Right kidney (tissue), 9 donors: ENCODE measurements around the gene RBPJL.

Source experiments
- DNase-seq: peaks from one replicate; pipeline ENCODE4 v3.0.0-alpha.2; 2016
- long read RNA-seq, 8 donors: transcript quantifications; one replicate each; lab custom pipeline, GENCODE V29; 2026

RBPJL gene, protein sequence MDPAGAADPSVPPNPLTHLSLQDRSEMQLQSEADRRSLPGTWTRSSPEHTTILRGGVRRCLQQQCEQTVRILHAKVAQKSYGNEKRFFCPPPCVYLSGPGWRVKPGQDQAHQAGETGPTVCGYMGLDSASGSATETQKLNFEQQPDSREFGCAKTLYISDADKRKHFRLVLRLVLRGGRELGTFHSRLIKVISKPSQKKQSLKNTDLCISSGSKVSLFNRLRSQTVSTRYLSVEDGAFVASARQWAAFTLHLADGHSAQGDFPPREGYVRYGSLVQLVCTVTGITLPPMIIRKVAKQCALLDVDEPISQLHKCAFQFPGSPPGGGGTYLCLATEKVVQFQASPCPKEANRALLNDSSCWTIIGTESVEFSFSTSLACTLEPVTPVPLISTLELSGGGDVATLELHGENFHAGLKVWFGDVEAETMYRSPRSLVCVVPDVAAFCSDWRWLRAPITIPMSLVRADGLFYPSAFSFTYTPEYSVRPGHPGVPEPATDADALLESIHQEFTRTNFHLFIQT
- long read RNA-seq, donor 1, result 0 reads
- long read RNA-seq, donor 2, result 0 reads
- long read RNA-seq, donor 3, result 0 reads
- long read RNA-seq, donor 4, result 0 reads
- long read RNA-seq, donor 5, result 0 reads
- long read RNA-seq, donor 6, result 0 reads
- long read RNA-seq, donor 7, result 0 reads
- long read RNA-seq, donor 8, result 0 reads

DNA sequence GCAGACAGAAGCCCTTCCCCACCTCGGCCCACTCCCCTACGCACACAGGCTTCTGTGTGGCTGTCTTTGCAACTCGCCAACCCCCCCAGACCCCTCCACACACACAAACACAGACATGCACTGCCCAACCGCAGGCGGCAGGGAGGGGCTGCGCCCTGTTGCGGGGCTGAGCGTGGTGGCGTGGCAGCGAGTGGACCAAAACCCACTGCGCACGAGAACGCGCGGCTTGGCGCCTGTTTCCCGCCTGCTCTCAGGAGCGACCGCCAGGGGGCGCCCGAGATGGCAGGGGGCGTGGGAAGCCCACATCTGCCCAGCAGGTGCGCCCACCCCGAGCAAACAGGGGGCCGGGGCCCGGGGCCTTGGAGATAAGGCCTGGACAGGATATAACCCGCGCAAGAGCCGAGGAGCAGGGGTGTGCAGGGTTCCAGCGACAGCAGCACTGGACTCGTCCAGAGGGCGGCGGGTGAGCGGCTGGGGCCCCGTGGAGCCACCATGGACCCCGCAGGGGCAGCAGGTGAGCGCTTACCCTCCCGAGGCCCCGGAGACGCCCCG is at the start of gene RBPJL:
Gene RBPJL, plus strand, starts transcription at position 410 of the 552 bp plus-strand sequence. Its CDS starts 83 bp downstream, at position 493.
- DNase-seq, result no peak

DNA sequence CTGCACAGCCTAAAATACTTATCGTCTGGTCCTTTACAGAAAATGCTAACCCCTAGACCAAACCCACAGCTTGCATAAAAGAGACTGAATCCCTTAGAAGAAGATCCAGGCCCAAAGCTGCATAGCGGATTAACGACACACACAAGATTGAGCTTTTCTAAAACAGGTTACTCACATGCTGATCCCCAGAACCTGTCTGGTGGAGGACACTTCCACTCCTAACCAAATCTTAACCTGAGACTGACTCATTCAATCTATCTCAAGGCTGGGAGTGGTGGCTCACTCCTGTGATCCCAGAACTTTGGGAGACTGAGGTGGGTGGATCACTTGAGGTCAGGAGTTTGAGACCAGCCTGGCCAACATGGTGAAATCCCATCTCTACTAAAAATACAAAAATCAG is 49.5 kb upstream of the RBPJL start:
- no peak for DNase-seq

DNA sequence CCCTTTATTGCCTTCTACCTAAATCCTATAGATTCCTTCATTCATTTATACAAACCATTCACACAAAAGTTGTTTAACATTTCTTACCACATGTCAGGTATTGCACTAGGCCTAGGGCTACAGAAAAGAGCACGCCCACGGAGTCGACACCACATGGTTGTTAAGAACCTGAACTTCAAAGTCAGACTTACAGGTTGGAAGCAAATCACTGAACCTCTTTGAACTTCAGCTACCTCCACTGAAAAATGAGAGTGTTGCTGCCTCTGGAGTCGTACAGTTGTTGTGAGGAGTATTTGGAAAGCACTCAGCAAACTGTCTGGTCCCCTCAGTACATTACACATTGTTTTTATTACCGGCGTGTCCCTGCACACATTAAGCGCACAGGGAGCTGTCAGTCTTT is 48.9 kb upstream of the RBPJL start:
- no peak for DNase-seq

DNA sequence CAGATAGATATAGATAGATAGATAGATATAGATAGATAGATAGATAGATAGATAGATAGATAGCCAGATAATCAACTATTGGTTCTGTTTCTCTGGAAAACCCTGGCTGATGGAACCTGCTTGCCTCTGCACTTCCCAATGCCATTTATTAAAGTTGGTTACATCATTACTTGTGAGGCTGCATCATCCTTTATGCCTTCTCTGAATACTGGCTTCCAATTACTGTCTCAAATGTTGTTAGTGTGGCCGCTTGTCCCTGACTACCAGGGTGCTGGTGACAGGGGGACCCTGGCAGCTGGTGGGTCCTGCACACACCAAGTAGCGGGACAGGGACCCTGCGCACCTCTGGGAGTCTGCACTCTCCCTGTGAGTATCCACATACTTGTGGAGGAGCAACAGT is 48.4 kb upstream of the RBPJL start:
- no peak for DNase-seq

DNA sequence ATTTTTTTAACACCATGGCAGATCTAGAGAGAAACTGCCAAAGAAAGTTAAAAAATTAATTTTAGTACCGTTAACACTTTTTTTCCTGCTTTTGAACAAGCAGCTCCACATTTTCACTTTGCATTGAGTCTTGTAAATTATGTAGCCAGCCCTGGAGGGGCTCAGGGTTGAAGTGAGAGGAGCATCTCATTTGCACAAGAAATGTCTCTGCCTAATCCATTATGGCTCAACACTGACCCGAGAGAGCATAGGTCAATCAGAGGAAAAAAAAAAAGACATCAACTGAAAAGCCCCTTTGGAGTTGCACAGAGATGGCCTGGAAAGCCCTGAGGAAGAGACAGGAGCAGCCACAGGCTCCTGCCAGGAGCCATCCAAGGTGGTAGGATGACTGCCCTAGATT is 48.0 kb upstream of the RBPJL start:
- no peak for DNase-seq

DNA sequence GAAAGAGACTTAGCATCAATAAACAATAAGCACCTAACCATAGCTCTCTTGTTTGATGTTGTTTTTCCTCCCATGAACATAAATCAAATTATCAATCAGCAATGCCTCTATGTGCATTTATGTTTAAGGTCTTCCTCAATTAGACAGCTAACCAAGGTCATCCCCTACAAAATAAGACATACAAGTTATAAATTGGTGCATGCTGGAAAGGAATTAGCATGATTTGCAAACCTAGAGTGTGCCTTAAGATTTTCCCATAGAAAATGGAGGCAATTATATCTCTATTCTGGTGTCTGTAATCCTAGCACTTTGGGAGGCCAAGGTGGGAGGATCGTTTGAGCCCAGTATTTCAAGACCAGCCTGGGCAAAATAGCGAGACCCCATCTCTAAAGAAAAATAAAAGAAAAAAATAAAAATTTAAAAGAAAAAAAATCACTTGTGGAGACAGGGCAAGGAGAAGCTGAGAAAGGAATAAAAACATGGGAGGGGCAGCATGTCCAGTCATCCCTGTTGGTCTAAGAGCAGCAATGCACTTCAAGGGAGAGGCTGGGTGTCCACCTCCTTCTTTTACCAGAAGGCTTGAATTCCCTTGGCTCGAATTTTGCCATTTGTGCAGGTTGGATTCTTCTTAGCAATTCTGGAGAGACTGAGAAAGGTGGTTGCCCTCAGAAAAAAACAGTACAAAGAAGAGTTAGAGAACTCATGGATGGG is 42.9 kb upstream of the RBPJL start:
- no peak for DNase-seq

DNA sequence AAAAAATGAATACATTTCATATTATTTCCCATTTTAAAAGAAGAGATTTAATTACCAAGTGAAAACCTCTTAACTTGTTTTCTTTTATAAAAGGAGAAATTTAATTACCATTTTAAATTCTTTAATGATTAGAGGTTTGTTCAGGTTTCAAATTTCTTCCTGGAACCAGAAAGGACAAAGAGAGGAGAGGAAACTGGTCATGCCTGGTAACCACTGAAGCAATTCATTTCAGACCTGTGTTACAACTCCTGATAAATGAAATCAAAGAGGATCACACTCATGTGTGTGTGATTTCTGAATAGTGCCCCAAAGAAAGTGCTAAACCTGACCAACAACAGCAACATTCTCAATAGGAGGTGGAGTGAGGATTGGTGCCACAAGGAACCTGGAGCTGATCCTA is 39.7 kb upstream of the RBPJL start:
- DNase-seq, result no peak

DNA sequence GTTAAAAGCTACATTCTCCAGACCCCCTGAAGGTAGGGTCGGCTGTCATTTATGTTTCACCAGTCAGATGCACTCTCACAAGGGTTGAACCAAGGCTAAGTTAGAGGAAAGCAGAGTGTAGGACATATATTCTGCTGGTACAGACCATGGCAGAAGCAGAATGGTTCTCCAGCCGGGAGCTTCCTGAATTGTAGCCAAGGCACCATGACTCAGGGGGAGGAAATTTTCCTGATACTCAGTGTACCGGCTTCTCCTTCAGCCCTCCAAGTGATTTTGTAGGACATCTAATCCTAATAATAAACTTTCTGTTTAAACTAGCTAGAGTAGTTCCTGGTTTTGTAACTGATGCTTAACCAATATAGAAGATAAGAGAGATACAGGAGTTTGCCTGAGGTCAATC is 38.1 kb upstream of the RBPJL start:
- no peak for DNase-seq

DNA sequence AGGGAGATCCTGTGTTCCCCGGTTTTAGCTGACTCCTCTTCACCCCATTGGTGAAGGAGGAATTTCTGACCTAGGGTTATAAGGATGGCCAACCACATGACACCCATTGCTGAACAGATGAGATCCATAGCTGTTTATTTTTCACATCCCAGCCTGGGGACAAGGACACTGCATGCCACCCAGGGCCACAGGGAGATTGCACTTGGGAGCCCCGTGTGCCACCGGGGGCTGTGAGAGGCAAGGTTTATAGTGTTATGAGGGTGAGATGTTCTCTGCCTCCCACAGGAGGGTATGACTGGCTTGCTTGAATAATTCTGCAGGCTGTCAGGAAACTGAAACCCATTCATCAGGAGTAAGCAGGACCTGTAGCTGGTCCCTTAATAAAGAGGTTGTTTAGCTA is 37.6 kb upstream of the RBPJL start:
- no peak for DNase-seq

DNA sequence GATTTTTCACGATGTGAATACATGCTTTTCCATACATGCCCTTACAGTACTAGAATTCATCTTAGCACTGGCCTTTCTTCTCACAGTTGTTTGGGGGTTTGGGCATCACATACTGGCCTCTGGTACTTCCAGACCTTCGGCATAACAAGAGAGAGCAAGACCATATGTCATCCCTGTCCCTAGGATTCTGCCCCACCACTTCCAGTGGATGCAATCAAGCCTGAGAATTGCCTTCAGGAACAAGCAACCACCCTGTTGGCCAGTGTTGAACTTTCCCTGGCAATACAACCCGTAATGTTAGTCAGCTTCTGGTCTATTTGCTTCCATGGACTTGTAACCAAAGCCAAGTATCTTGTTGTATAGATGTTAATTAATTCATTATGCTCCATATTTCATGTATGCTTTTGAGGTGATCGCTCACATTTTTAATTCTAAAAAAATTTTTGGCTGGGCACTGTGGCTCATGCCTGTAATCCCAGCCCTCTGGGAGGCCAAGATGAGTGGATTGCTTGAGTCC is 36.8 kb upstream of the RBPJL start:
- DNase-seq, result no peak

DNA sequence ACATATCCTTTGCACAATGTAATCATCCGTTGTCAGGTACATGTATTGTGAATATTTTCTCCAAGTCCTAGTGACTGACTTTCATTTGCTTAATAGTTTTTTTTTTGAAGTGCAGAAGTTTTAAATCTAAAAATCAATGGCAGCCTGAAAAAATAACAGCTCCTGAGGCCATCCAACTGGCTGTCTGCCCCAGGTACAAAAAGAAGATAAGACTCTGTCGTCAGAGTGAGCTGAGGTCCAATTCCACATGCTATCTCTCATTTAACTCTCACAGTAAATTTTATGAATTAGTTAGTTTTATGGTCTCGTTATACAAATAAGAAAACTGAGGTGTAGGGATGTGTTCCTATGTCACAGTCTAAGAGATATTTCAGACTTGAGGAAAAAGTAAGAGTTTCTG is 31.3 kb upstream of the RBPJL start:
- no peak for DNase-seq

DNA sequence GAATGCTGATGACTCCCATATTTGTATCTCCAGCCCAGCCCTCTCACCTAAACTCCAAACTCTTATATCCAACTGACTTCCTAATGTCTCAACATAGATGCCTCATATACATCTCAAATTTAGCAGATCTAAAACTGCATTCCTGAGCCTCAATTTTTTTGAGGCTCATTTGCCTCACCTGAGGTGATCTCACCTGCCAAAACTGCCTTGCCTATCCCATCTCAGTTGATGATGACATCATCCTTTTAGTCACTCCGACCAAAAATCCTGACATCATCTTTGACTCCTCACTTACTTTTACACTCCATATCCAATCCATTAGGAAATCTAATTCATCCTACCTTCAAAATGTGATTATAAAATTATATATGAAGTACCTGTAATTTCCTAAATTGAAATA is 26.6 kb upstream of the RBPJL start:
- no peak for DNase-seq

DNA sequence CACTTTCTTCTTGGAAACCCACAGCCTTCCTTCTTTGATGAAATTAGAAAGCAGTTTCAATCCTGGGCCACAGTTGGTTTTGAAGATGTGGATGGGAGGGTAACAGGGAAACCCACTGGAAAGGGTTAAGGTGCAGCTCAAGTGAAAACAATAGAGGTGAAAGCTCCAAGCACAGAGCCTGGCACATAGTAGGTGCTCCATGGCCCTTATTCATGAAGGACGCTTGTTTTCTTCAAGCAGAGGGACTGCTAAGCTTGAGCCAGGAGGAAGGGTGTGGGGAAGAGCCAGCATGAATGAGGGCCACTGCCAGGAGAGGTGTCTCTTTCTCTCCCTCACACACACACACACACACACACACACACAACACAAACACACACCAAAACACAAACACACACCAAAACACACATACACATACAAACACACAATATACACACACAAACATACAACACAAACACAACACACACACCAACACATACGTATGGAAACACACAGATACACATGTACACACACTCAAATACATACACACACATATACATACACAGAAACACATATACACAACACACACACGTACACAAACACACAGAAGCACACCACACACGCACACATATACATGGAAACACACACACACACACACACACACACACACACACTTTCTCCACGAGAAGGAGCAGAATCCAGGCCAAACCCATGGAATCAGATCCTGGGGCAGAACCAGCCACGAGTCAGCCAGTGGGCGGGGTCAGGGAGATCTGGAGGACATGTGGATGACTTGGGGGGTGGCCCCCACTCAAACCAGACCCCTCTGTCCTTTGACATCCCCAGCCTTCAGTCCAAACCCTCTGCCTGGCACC is 23.7 kb upstream of the RBPJL start:
- DNase-seq, result no peak

DNA sequence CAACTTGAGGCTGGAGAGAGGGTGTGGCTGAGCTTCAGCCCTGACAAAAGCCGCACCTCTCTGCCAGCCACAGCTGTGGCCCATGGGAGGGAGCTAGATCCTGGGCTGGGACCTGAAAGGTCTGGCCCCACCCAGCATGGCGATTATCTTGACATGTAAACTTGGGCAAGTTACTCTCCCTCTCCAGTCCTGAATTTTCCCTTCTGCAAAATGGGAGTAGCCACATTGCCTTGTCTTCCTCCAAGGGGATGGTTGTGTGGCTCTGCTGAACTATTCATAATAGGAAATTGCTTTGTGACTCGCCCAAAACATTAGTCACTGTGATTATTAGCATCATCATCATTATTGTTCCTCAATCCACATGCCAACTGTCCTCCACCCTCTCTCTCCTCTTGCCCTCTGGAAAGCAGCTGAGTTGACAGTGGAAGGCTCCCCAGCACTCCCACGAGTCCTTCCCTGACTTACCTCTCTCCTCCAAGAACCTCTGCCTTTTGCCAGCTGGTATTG is 23.0 kb upstream of the RBPJL start:
- DNase-seq, result no peak

DNA sequence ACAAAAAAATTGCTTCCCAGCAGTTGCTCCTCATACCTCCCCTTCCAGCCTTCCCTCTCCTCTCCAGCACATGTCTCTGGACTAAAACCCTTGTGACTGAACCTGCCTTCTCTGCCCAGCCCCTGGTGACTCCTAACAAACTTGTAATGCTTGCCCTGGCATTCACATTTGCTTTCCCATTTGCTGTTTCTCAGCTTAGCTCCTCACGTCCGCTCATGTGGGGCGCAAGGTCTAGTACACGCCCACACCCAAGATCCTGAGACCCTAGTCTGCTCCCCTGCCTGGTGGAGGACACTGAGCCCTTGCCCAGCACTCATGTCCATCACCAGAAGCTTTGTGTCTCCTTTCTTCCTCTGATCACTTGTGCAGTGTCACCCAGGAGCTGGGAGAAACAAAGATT is 18.3 kb upstream of the RBPJL start:
- DNase-seq, result no peak

DNA sequence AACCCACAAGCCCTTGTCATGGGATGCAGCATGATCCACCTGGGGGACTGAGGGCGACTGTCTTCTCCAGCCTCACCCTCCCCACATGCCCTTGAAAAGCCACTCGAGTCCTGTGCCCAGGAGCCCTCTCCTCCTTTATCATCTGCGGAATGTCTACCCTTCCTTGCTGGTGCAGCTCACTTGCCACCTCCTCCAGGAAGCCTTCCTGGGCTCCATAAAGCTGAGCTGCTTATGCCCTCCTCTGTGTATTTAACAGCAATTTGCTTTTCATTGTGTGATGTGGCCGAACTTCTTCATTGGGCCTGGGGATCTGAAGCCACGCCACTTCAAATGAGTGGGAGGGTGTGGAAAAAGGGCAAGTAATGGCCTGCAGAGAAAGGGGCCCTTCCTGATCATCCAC is 17.8 kb upstream of the RBPJL start:
- no peak for DNase-seq

DNA sequence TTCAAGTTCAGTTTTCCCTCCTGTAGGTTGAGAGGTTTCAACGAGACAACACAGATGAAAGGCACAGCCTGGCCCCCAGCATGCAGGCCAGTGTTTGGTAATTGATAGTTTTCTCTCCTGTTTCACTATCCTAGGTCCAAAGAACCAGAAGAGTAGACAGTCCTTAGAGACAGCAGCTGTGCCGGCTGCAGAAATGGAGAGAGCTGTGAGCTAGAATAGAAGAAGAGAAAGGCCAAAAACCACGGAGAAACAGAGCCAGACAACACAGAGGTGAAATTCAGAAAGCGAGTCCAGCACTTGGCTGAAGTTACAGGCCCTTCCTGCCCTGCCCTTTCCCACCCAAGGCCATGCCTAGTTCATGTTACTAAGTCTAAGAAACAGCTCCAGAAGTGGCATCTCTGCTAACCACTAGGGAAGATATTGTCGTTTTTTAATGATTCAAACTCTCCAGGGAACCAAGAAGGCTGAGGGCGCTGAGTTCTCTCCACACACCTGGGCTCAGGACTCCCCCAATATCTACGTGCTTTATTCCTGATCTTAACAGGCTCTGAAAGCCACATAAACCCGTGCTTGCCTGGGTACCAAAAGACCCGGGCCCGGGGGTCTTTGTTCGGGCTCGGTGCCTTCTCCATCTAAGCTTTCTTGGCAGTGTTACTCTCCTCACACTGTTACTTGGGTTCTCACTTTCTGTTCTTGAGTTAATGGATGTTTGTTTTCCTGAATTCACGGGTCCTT is 16.5 kb upstream of the RBPJL start:
- no peak for DNase-seq

DNA sequence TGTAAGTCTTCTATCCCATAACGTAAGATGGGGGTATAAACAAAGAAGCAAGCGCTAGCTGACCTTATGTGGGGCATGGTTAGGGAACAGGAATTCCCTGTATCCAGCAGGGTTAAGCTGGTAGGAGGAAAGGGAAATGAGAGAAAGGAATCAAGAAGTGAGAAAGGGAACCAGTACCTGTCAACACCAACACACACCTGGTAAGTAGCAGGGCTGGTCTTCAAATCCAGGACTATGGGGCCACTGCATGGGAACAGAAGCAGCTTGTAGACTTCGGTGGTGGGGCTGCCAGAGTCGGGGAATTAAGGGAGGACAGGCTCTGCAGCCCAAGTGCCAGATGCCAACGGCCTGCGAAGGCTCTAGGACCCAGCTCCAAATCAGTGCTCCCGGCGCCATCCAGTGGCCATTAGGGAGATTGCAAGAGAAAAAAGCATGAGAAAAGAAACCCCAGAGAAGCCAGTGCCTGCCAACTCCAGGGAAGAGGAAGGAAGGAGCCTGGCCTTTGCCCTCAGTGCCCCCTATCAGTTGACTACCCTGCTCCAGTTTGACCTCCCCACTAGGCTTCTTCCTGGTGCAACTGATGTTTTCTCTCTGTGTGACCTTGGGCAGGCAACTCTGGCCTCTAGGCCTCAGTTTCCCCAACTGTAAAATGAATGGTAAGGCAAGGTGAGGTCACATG is 15.8 kb upstream of the RBPJL start:
- DNase-seq, result peak; percentile 65

DNA sequence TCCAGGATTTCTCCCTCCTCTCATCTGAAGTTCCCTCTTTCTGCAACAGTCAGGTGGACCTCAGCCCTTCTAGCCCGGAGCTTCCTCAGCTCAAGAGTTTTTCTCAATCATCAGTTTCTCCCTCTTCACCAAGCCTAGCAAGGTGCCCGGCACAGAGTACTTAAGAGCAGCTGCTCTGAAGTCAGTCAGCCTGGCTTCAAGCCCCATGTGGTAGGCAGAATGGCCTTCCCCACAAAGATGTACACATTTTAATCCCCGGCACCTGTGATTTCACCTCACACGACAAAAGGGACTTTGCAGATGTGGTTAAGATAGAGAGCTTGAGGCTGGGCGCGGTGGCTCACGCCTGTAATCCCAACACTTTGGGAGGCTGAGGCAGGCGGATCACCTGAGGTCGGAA is 15.1 kb upstream of the RBPJL start:
- DNase-seq, result no peak

DNA sequence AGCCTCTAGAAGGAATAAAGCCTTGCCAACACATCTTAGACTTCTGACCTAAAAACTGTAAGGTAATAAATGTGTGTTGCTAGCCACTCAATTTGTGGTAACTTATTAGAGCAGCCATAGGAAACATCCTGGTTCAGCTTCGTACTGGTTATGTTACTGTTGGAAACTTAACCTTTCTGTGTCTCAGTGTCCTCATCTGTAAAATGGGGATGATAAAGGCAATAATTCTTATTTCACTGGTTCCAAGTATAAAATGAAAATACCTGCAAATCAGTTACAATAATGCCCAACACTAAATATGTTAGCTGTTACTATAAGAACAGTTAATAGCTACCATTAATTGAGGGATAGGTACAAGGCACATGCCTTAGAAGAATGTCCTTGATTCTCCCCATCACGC is 14.3 kb upstream of the RBPJL start:
- no peak for DNase-seq
